Measurements from ENCODE around the gene TMEM132C.

TMEM132C gene

GRCh38 chr12:128510511-128510910 is 243.5 kb downstream of the TMEM132C start:
- no peak for FAIRE-seq

- no peak for FAIRE-seq
Measured at GRCh38 chr12:128513331-128513730, 246.4 kb downstream of the TMEM132C start.

GRCh38 chr12:128513831-128514230 is 246.9 kb downstream of the TMEM132C start:
- FAIRE-seq, result no peak

- FAIRE-seq, result no peak
Measured at GRCh38 chr12:128518644-128519043, 251.7 kb downstream of the TMEM132C start.

GRCh38 chr12:128519426-128519825 is 252.5 kb downstream of the TMEM132C start:
- no peak for FAIRE-seq

- FAIRE-seq, result no peak
Measured at GRCh38 chr12:128521981-128522380, 255.0 kb downstream of the TMEM132C start.

- no peak for FAIRE-seq
Measured at GRCh38 chr12:128524439-128524838, 257.5 kb downstream of the TMEM132C start.

GRCh38 chr12:128531170-128531569 is 264.2 kb downstream of the TMEM132C start:
- no peak for FAIRE-seq

- FAIRE-seq, result no peak
Measured at GRCh38 chr12:128534906-128535305, 267.9 kb downstream of the TMEM132C start.

- FAIRE-seq, result no peak
Measured at GRCh38 chr12:128536810-128537209, 269.8 kb downstream of the TMEM132C start.

- no peak for FAIRE-seq
Measured at GRCh38 chr12:128537668-128538067, 270.7 kb downstream of the TMEM132C start.

- no peak for FAIRE-seq
Measured at GRCh38 chr12:128542844-128543243, 275.9 kb downstream of the TMEM132C start.

- no peak for FAIRE-seq
Measured at GRCh38 chr12:128543460-128543859, 276.5 kb downstream of the TMEM132C start.

- FAIRE-seq, result no peak
Measured at GRCh38 chr12:128543971-128544370, 277.0 kb downstream of the TMEM132C start.

- FAIRE-seq, result no peak
Measured at GRCh38 chr12:128548949-128549348, 282.0 kb downstream of the TMEM132C start.

- FAIRE-seq, result no peak
Measured at GRCh38 chr12:128549601-128550218, 282.7 kb downstream of the TMEM132C start.

GRCh38 chr12:128551266-128551665 is 284.3 kb downstream of the TMEM132C start:
- FAIRE-seq, result no peak

GRCh38 chr12:128554546-128555304 is 287.8 kb downstream of the TMEM132C start:
- no peak for FAIRE-seq

GRCh38 chr12:128557231-128557630 is 290.3 kb downstream of the TMEM132C start:
- no peak for FAIRE-seq

- FAIRE-seq, result no peak
Measured at GRCh38 chr12:128564956-128565355, 298.0 kb downstream of the TMEM132C start.

GRCh38 chr12:128567730-128568129 is 300.8 kb downstream of the TMEM132C start:
- no peak for FAIRE-seq

GRCh38 chr12:128570191-128571065 is 303.5 kb downstream of the TMEM132C start:
- no peak for FAIRE-seq

Data from G401.6 (cell line).